ENCODE data around the gene SDF2.
A peak's percentile ranks its signal among the peaks of the same experiment; 100 is the strongest.
"Not testable (repeated sequence)": the region's sequence is repeated elsewhere in the genome, so short reads cannot be mapped to it uniquely, and the experiment has no call there.

SDF2 gene

DNA sequence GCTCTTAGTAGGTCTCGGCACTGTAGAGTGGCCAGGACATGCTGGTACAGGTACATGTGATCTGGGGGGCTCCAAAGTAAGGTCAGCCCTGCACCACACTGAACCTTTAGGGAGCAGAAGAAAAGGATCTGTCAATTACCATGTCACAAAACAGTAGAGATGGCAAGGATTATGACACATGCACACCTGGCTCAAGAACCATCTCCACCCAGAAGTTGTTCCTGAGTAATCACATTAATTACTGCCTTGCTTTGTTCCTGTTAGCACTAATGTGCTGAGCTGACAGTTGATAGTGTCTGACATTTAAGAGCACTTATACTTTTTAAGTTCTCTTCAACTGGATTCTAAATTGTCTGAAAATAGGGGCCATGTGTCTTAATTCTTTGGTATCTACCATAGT lies 26.2 kb downstream of the SDF2 start:
- DNase-seq, result no peak

- no peak for DNase-seq
These were observed 27.4 kb downstream of the SDF2 start for GRCh38 chr17:28634206-28634865.

DNA sequence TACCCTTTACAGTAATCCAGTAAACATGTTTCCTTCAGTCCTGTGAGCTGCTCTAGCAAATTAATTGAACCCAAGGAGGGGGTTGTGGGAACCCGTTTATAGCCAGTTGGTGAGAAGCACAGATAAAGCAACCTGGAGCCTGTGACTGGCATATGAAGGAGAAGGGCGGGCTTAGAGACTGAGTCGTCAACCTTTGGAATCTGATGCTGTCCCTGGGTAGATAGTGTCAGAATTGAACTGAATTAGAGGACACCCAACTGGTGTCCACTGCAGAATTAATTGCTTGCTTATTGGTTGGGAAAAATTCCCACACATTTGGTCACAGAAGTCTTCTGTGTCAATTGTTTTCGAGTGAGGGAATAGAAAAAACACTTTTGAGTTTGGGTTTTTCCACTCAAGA lies 34.9 kb downstream of the SDF2 start:
- DNase-seq, result no peak

DNA sequence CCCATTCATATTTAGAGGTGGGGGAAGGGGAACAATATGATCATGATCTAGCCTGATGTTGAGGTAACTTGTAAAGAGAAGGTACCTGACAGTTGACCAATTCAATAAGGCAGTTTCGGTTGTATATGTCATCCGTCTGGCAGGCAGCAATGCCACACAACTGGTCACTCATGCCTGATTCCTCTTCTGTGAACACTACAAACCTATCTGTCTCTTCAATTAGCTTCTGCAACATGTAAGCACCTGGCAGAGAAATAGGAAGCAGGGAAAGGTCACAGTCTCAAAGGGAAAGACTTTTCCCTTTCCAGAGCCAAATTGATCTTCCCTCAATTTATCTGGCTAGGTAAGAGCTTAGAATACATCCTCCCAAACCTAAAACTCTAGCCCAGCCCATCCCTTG lies 37.6 kb downstream of the SDF2 start:
- DNase-seq, result no peak

DNA sequence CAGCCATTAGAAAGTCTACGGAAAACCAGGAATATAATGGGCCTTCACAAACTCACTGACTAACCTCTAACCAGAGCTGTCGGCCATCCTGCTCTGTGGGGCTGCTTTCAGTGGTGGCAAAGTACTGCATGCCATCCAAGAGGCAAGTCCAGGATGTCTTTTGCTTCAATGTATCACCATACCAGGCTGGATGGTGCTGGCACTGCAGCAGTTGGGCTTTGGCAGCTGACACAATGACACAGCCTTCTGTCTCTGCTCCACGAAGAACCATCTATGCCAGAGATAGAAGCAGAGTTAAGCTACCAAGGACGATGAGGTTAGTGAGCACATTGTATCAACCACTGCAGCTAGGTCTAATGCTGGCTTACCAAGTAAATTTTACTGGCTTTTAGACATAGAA lies 38.0 kb downstream of the SDF2 start:
- no peak for DNase-seq

DNA sequence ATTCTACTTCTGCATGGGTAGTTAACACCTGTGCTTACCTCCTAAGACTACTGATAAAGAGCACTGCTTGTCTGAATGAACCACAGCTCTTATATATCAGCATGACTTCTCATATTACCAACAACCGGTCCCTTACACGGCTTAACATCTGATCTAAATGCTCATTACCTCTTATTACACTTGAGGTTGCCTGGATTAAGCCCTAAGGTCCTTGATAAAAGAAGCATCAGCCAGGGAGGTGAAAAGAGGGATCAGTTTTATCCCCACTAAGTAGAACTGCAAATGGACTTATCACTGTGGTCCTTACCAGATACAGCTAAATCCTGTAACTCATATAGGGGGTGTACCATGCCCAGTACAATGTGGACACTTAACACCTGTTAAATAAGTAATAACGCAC lies 39.5 kb downstream of the SDF2 start:
- DNase-seq, result no peak

DNA sequence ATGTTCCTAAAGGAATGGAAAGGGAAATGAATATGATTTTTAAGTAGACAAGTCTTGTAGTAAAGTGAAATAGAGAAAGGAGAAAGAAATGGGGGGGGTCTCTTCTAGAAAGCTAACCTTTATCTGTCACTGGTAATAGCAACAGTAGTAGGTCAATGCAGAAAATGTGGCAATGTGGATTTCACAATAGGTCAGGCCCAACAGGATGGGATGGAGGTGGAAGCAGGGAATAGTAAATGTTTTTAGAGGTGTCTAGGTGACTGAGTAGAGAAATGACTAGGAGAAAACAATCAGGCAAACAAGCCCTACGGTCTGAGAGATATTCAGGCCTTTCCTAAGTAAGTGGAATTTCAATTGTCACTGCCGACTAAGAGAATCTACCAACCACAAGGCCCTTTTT lies 41.7 kb downstream of the SDF2 start:
- DNase-seq, result no peak

- DNase-seq, result no peak
These were observed 43.2 kb downstream of the SDF2 start for GRCh38 chr17:28618464-28618863.

GRCh38 chr17:28616281-28616680 lies 45.4 kb downstream of the SDF2 start:
- DNase-seq, result no peak

- no peak for DNase-seq
These were observed 46.3 kb downstream of the SDF2 start for GRCh38 chr17:28615260-28615940.

DNA sequence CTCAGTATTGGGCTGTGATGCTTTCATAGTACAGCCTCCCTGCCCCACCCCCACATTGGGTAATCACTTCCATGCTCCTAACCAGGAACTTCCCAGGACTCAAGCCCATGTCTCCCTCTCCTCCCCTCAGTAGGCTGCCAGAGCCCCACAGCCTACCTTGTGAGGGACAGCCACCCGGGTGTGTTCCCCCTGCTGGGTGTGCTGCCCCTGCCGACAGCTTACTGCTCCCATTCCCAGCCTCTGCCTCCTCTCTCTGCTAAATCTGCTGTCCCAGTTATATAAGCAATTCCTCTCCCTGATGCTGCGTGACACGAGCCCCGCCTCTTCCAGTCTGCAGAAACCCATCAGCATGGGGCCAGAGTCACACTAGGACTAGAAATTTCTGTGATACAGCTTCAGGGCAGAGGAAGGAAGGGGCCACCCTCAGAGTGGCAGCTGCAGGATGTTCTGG lies 47.8 kb downstream of the SDF2 start, which contains the start of gene RSKR:
Gene RSKR (minus strand): TSS at position 255 of the 451 bp plus-strand sequence. CDS start 24 bp downstream, at position 231.
- DNase-seq, result no peak

- peak; percentile 25 for DNase-seq
These were observed 48.5 kb downstream of the SDF2 start for GRCh38 chr17:28612936-28613872.

DNA sequence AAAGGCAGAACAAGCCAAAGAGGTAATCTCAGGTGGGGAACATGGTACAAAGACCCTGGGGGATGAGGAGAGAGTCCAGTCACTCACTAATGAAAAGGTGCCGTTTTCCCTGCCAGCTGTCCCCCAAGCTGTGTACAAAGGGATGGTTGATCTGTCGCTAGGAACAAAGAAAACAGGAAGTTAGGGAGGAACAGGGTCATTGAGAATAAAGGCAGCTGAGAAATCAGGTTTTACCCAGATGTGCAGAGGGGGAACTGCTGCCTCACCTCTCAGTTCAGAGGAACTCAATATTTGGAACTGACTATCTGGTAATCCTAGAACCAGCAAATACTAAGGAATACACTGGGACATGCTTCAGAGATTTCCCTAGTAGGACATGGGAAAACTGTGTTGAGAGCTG lies 49.2 kb downstream of the SDF2 start:
- DNase-seq, result no peak

GRCh38 chr17:28610376-28610775 lies 51.3 kb downstream of the SDF2 start:
- DNase-seq, result no peak

DNA sequence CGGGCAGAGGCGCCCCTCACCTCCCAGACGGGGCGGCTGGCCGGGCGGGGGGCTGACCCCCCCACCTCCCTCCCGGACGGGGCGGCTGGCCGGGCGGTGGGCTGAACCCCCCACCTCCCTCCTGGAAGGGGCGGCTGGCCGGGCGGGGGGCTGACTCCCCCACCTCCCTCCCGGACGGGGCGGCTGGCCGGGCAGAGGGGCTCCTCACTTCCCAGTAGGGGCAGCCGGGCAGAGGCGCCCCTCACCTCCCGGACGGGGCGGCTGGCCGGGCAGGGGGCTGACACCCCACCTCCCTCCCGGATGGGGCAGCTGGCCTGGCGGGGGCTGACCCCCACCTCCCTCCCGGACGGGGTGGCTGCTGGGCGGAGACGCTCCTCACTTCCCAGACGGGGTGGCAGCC lies 57.7 kb downstream of the SDF2 start:
- DNase-seq, result not testable (repeated sequence)

DNA sequence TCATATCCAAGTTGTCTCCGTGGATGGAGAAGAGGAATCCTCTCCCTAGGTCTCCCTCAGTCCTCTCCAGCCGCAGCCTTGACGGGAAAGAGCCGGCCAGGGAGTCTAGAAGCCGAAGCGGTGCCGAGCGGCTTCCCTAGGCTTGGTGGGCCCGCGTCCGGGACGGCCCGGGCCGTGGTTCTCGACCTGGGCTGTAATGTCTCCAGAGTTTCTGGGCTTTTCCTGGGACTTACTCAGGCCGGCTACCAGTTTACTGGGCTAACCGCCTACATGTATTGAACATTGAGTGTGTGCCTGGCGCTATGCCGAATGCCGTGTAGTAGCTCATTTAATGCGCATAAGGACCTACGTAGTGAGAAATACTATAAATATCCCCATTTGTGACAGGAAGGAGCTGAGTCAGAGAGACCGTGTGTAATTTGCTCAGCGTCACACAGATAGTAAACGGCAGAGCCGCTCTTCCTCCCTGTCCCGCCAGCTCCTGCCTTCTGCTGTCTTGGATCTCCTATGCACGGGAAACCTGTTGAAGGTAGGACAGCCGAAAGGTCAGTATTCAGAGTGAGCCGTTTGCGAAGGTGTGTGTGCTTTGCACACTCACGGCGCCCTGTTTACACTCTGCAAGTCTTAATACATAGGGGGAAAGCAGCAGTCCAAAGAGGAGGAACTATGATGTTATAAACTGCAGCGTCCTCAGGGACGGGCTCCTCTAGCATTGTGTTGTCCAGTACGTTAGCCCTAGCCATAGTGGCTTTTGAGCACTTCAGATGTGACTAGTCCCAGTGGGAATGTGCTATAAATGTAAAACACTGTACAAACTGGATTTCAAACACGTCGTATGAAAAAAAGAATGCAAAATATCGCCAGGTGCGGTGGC lies 62.2 kb downstream of the SDF2 start:
- DNase-seq, result no peak

GRCh38 chr17:28598799-28599310 lies 62.9 kb downstream of the SDF2 start, which contains the start of gene SPAG5:
SPAG5 (minus strand) TSS chr17:28599025; CDS start chr17:28598946, 79 bp downstream.
- DNase-seq, result peak; percentile 96

DNA sequence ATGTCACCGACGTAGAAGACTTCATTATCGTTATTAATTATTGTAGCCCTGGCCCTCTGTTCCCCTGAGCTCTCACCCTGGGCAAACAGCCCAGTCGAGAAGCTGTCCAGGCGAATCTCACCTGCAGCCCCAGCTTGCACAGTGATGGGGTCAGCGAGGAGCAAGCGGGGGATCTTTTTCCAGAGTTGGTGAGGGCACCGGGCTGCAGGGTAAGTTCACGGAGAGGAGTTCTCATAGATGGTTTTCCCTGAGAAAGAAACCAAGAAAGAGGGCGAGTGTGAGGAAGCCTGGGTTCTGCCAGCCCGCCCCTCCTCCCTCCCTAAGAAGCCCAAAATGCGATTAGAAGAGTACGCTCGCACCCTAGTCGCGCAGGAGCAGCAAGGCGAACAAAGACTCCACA lies 63.3 kb downstream of the SDF2 start:
- DNase-seq, result no peak

All from right kidney (tissue), 1 donor.